ENCODE measurements around the gene RTL10.

The RTL10 gene

GRCh38 chr22:19878461-19879245 lies 24.0 kb upstream of the RTL10 start:
- no peak for TF ChIP-seq CTCF (IDR thresholded peaks at IDR 0.05)
- Histone ChIP-seq H3K4me3 (ENCODE audit: low read depth in 1 of 2, low read length in 1 of 2) (no peak overlapping the region), H3K36me3 (peaks cover 34% of the 10 kb centered on the region), H3K4me1 (ENCODE audit: control insufficient read depth in 1 of 2, insufficient read depth in 1 of 2, low read depth in 1 of 2, low read length in 1 of 2) (no peaks in the 10 kb centered on the region), H3K27ac (no peak overlapping the region), H3K9me3 (no peaks in the 10 kb centered on the region), H3K27me3 (no peaks in the 10 kb centered on the region)

- H3K4me3 ChIP-seq (ENCODE audit: low read depth in 1 of 2, low read length in 1 of 2), result no peak overlapping the region
- H3K27ac ChIP-seq, result no peak overlapping the region
- H3K27me3 ChIP-seq, result no peaks in the 10 kb centered on the region
- no peaks in the 10 kb centered on the region for H3K4me1 ChIP-seq (ENCODE audit: control insufficient read depth in 1 of 2, insufficient read depth in 1 of 2, low read depth in 1 of 2, low read length in 1 of 2)
- TF ChIP-seq CTCF (IDR thresholded peaks at IDR 0.05), result no peak
- H3K9me3 ChIP-seq, result no peaks in the 10 kb centered on the region
- H3K36me3 ChIP-seq, result peaks cover 35% of the 10 kb centered on the region
These were observed 23.1 kb upstream of the RTL10 start for GRCh38 chr22:19877626-19878339.

- no peaks in the 10 kb centered on the region for H3K9me3 ChIP-seq
- no peaks in the 10 kb centered on the region for H3K4me1 ChIP-seq (ENCODE audit: control insufficient read depth in 1 of 2, insufficient read depth in 1 of 2, low read depth in 1 of 2, low read length in 1 of 2)
- H3K27ac ChIP-seq, result no peak overlapping the region
- H3K4me3 ChIP-seq (ENCODE audit: low read depth in 1 of 2, low read length in 1 of 2), result no peak overlapping the region
- H3K27me3 ChIP-seq, result no peaks in the 10 kb centered on the region
- peaks cover 35% of the 10 kb centered on the region for H3K36me3 ChIP-seq
- TF ChIP-seq CTCF (IDR thresholded peaks at IDR 0.05), result no peak
These were observed 22.4 kb upstream of the RTL10 start for GRCh38 chr22:19876941-19877625.

GRCh38 chr22:19876314-19876940 lies 21.8 kb upstream of the RTL10 start:
- H3K27ac ChIP-seq, result no peak overlapping the region
- H3K4me3 ChIP-seq (ENCODE audit: low read depth in 1 of 2, low read length in 1 of 2), result no peak overlapping the region
- TF ChIP-seq CTCF (IDR thresholded peaks at IDR 0.05), result no peak

GRCh38 chr22:19875531-19876313 lies 21.0 kb upstream of the RTL10 start:
- TF ChIP-seq CTCF (IDR thresholded peaks at IDR 0.05), result no peak
- no peaks in the 10 kb centered on the region for H3K9me3 ChIP-seq
- no peak overlapping the region for H3K4me3 ChIP-seq (ENCODE audit: low read depth in 1 of 2, low read length in 1 of 2)
- H3K27me3 ChIP-seq, result no peaks in the 10 kb centered on the region
- H3K27ac ChIP-seq, result no peak overlapping the region
- H3K4me1 ChIP-seq (ENCODE audit: control insufficient read depth in 1 of 2, insufficient read depth in 1 of 2, low read depth in 1 of 2, low read length in 1 of 2), result no peaks in the 10 kb centered on the region
- peaks cover 35% of the 10 kb centered on the region for H3K36me3 ChIP-seq

More at GRCh38 chr22:19876314-19876940, 21.8 kb upstream of the RTL10 start:
- Histone ChIP-seq H3K4me1 (ENCODE audit: control insufficient read depth in 1 of 2, insufficient read depth in 1 of 2, low read depth in 1 of 2, low read length in 1 of 2) (no peaks in the 10 kb centered on the region), H3K36me3 (peaks cover 35% of the 10 kb centered on the region), H3K27me3 (no peaks in the 10 kb centered on the region), H3K9me3 (no peaks in the 10 kb centered on the region)

Data from neutrophil (primary cell).